Loucy (cell line): Measurements from ENCODE around the gene RELT.

Source experiments
- H2AFZ ChIP-seq: fragments of 200-600 bp; sonication (generic); 2 replicates; pipeline ENCODE4 v1.6.0; 2016; ENCODE audit warnings: antibody characterized with exemption, mild to moderate bottlenecking, low read length, moderate library complexity
- H3F3A ChIP-seq: fragments of 200-600 bp; 2 replicates; pipeline ENCODE4 v1.6.0; 2016; ENCODE audit warnings: antibody characterized with exemption, low read depth, mild to moderate bottlenecking
- H3K27me3 ChIP-seq: fragments of 200-600 bp; sonication (generic); 2 replicates; pipeline ENCODE4 v1.6.1; 2014; ENCODE audit warnings: low read length, mild to moderate bottlenecking; ENCODE audit not compliant: insufficient read depth, poor library complexity, severe bottlenecking
- H3K36me3 ChIP-seq: fragments of 200-600 bp; sonication (generic); 2 replicates; pipeline ENCODE4 v1.6.1; 2016; ENCODE audit warnings: low read length; ENCODE audit not compliant: insufficient read depth
- H3K4me1 ChIP-seq: fragments of 200-600 bp; sonication (generic); 2 replicates; pipeline ENCODE4 v1.5.1; 2014; ENCODE audit warnings: low read length, mild to moderate bottlenecking; ENCODE audit not compliant: insufficient read depth, poor library complexity, severe bottlenecking
- H3K4me2 ChIP-seq: fragments of 200-600 bp; sonication (generic); 2 replicates; pipeline ENCODE4 v1.6.0; 2014; ENCODE audit warnings: antibody characterized with exemption, low read length, low read depth, mild to moderate bottlenecking; ENCODE audit not compliant: poor library complexity, severe bottlenecking
- H3K4me3 ChIP-seq: fragments of 200-600 bp; sonication (generic); 2 replicates; pipeline ENCODE4 v1.5.1; 2014; ENCODE audit warnings: low read length, mild to moderate bottlenecking, mixed read lengths; ENCODE audit not compliant: poor library complexity, severe bottlenecking
- H3K79me2 ChIP-seq: fragments of 200-600 bp; sonication (generic); 2 replicates; pipeline ENCODE4 v1.6.1; 2014; ENCODE audit warnings: low read length; ENCODE audit not compliant: insufficient read depth
- H3K9ac ChIP-seq: fragments of 200-600 bp; sonication (generic); 2 replicates; pipeline ENCODE4 v1.6.0; 2014; ENCODE audit warnings: mild to moderate bottlenecking, low read depth, low read length, moderate library complexity; ENCODE audit not compliant: poor library complexity, severe bottlenecking
- H3K9me2 ChIP-seq: fragments of 200-600 bp; sonication (generic); replicated peaks from 2 replicates; pipeline ENCODE4 v1.6.1; 2016; ENCODE audit warnings: low read depth, low read length, mixed read lengths
- H3K9me3 ChIP-seq: fragments of 200-600 bp; sonication (generic); 2 replicates; pipeline ENCODE4 v1.6.1; 2014; ENCODE audit warnings: mild to moderate bottlenecking, antibody characterized with exemption, low read length, low read depth; ENCODE audit not compliant: insufficient read depth
- H4K20me1 ChIP-seq: fragments of 200-600 bp; sonication (generic); 2 replicates; pipeline ENCODE4 v1.6.0; 2014; ENCODE audit warnings: antibody characterized with exemption, low read length, mild to moderate bottlenecking; ENCODE audit not compliant: insufficient read depth, poor library complexity, severe bottlenecking
- EZH2phosphoT487 ChIP-seq: fragments of 200-600 bp; IDR thresholded peaks from 2 replicates; pipeline ENCODE4 v1.6.1; 2018; ENCODE audit warnings: antibody characterized with exemption, mild to moderate bottlenecking, moderate library complexity, borderline replicate concordance
- TF ChIP-seq, protein P1 (sequence below): fragments of 200-600 bp; sonication (generic); conservative IDR thresholded peaks from 2 replicates; pipeline ENCODE4 v1.5.1; 2014; ENCODE audit warnings: mild to moderate bottlenecking, antibody characterized with exemption, low read length

The RELT gene

DNA sequence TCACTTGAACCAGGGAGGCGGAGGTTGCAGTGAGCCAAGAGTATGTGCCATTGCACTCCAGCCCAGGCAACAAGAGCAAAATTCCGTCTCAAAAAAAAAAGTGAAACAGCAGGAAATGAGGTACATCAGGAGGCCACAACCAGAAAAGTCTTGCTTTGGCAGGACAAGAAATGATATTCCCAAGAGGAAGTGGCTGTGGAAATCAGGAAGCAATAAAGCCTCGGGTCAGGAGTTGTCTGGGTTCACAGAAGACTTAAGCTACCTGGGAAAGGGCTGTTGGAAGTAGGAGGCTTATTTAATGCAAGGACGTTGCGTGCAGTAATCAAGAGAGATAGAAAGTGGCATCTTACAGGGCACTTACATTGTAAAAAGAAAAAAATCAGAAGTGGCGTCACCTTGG is 9.2 kb upstream of the RELT start:
- Histone ChIP-seq H3K4me1 (peaks cover 16% of the 10 kb centered on the region), H3K27me3 (no peaks in the 10 kb centered on the region), H3K4me3 (no peak overlapping the region), H2AFZ (no peak overlapping the region), H3K9me2 (no peaks in the 10 kb centered on the region), H3K9me3 (no peaks in the 10 kb centered on the region), H3K79me2 (no peaks in the 10 kb centered on the region), H3K4me2 (no peak overlapping the region), H3K36me3 (no peaks in the 10 kb centered on the region), H4K20me1 (no peaks in the 10 kb centered on the region), H3F3A (no peaks in the 10 kb centered on the region), H3K9ac (no peak overlapping the region)
- TF ChIP-seq, protein P1, sequence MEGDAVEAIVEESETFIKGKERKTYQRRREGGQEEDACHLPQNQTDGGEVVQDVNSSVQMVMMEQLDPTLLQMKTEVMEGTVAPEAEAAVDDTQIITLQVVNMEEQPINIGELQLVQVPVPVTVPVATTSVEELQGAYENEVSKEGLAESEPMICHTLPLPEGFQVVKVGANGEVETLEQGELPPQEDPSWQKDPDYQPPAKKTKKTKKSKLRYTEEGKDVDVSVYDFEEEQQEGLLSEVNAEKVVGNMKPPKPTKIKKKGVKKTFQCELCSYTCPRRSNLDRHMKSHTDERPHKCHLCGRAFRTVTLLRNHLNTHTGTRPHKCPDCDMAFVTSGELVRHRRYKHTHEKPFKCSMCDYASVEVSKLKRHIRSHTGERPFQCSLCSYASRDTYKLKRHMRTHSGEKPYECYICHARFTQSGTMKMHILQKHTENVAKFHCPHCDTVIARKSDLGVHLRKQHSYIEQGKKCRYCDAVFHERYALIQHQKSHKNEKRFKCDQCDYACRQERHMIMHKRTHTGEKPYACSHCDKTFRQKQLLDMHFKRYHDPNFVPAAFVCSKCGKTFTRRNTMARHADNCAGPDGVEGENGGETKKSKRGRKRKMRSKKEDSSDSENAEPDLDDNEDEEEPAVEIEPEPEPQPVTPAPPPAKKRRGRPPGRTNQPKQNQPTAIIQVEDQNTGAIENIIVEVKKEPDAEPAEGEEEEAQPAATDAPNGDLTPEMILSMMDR, result no peak
- no peak for TF ChIP-seq EZH2phosphoT487

DNA sequence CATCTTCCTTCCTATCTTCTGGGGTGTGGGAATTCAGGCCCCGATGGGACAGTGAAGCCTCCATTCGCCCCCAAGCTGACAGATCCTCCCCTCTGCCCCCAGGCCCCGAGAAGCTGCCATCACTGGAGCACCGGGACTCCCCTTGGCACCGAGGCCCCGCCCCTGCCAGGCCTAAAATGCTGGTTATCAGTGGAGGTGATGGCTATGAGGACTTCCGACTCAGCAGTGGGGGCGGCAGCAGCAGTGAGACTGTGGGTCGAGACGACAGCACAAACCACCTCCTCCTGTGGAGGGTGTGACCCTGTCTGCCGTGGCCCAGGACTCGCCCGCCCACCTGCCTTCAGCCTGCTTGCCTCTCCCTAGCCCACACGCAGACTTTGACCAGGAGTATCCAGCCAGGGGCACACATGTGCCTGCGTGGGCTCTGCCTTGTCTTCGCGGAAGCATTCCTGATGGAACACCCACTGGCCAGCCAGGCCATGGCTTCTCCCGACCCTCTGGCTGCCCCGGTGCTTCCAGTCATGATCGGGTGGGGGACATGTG is 8.6 kb upstream of the RELT start:
- H4K20me1 ChIP-seq, result no peaks in the 10 kb centered on the region
- no peak overlapping the region for H3K4me2 ChIP-seq
- no peak overlapping the region for H2AFZ ChIP-seq
- no peak for TF ChIP-seq EZH2phosphoT487
- TF ChIP-seq, protein P1, result no peak
- no peaks in the 10 kb centered on the region for H3K79me2 ChIP-seq
- H3K9me2 ChIP-seq, result no peaks in the 10 kb centered on the region
- H3F3A ChIP-seq, result no peaks in the 10 kb centered on the region
- no peaks in the 10 kb centered on the region for H3K9me3 ChIP-seq
- H3K4me3 ChIP-seq, result no peak overlapping the region
- H3K36me3 ChIP-seq, result no peaks in the 10 kb centered on the region
- peaks cover 22% of the 10 kb centered on the region for H3K4me1 ChIP-seq
- no peak overlapping the region for H3K9ac ChIP-seq
- H3K27me3 ChIP-seq, result no peaks in the 10 kb centered on the region

DNA sequence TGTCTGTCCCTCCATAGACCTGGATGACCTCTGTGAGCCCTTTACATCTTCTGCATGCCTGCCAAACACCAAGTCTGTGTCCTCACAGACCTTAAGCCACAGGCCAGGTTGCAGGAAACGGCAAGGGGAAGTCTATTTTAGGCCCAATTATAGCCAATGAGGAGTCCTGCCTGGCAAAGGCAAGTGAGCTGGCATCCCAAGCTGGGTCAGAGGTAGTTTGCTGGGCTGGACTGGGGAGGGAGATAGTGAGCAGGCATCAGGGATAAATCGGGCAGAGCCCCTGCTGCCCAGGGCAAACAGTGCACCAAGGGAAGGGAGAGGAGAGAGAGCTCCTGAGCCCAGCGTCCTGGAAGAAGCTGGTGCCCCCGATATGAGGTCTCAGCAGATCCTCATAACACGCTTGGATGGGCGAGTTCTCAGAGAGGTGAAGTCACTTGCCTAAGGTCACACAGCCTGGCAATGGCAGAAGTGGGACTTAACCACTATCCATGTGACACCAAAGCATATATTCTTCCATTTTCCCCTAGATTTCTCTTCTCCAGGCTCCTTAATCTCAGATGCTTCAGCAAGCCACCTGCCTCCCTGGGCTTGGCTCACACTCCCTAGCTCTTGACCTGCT is 3.7 kb upstream of the RELT start:
- H3K4me1 ChIP-seq, result peaks cover 22% of the 10 kb centered on the region
- TF ChIP-seq, protein P1, result peak; percentile 55
- TF ChIP-seq EZH2phosphoT487, result no peak
- H3K36me3 ChIP-seq, result no peaks in the 10 kb centered on the region
- H3K79me2 ChIP-seq, result peaks cover 12% of the 10 kb centered on the region
- peak overlapping the region; percentile 14 for H3K4me2 ChIP-seq
- no peaks in the 10 kb centered on the region for H3K9me2 ChIP-seq
- no peak overlapping the region for H2AFZ ChIP-seq
- no peak overlapping the region for H3K4me3 ChIP-seq
- H3K9ac ChIP-seq, result no peak overlapping the region
- H3F3A ChIP-seq, result no peaks in the 10 kb centered on the region
- peaks cover 5% of the 10 kb centered on the region for H3K27me3 ChIP-seq
- no peaks in the 10 kb centered on the region for H3K9me3 ChIP-seq
- H4K20me1 ChIP-seq, result peaks cover 9% of the 10 kb centered on the region
